GM12874 (cell line): ENCODE measurements around the gene HABP2.

Source experiments
- CTCF ChIP-seq: IDR thresholded peaks from 2 replicates; pipeline ENCODE4 v1.5.1; 2011; ENCODE audit warnings: low read depth, mild to moderate bottlenecking, control low read depth, low read length, moderate library complexity; ENCODE audit not compliant: insufficient read depth

HABP2 gene

GRCh38 chr10:113517165-113517900 is 35.5 kb upstream of the HABP2 start:
- no peak for TF ChIP-seq CTCF

- TF ChIP-seq CTCF = no peak
Observed at GRCh38 chr10:113517901-113518260, 35.0 kb upstream of the HABP2 start.

- TF ChIP-seq CTCF = no peak
Observed at GRCh38 chr10:113518415-113518814, 34.4 kb upstream of the HABP2 start.

- no peak for TF ChIP-seq CTCF
Observed at GRCh38 chr10:113518816-113519591, 33.8 kb upstream of the HABP2 start.

- TF ChIP-seq CTCF = no peak
Observed at GRCh38 chr10:113519681-113520115, 33.2 kb upstream of the HABP2 start.

- no peak for TF ChIP-seq CTCF
Observed at GRCh38 chr10:113520261-113520660, 32.6 kb upstream of the HABP2 start.

GRCh38 chr10:113520690-113521474 is 32.0 kb upstream of the HABP2 start:
- TF ChIP-seq CTCF = peak; percentile 92
